NCI-H2196 (cell line): ENCODE measurements around the gene SEC23B.

Experiments
- DNase-seq: peaks from one replicate; lab custom pipeline; 2025; ENCODE audit not compliant: unreplicated experiment; lab: John Stamatoyannopoulos, UW

SEC23B gene

DNA sequence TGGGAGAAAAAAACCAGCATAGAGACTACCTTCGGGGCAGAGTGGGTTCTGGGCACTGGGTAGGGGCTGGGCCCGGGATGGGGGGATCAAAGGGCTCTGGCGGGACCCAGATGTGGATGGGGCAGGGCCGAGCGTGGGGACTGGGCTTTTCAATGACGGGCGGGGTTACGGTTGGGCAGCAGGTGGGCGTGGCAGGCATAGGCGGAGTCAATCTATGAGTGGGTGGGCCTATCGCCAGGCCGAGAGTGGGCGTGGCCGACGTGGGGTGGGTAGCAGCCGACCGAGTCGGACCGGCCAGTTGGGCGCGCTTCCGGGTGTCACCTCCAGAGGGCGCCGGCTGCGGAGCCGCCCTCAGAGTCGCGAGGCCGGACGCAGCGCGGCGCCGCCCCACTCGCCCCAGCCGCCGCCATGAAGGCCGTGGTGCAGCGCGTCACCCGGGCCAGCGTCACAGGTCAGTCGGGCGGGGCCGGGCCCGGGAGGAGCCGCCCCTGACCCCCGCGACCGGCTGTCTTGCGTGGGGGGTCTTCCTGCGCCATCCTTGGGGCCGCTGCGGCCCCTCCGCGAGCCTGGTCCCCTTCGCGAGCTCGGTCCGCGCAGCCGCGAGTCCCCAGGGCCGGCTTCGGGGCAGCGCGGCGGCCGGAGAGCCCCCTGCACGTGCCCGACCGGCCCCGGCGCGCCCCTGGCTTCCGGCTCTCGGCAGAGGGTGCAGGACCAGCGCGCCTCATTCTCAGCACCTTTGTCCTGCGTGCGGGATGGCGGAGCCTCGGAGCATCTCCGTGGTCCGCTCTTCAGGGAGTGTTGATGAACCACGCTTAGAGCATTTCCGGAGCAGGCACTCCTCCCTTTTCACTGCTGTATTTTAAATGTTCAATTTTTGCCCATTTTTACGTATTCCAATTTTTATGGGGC, 80.2 kb downstream of the SEC23B start, which contains the start of gene DTD1:
DTD1 (plus strand) TSS at position 390 of the 909 bp plus-strand sequence; CDS start at position 409, 19 bp downstream.
- peak; percentile 96 for DNase-seq

DNA sequence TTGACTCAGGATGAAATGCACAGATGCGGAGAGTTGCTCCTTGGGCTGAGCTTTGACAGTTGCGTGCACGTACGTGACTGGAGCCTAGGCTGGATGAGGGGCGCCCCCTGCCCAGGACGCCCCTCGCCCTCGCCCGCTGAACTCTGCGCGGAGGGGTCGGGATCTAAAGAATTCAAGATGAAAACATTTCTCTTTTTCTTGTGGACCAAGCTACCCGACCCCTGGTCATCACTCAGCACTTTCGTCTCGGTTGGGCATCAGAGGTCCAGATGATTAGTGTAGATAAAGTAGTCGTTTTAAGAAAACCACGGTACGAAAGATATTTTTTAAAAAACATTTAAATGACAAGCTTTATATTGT, 80.8 kb downstream of the SEC23B start:
- DNase-seq, result no peak

DNA sequence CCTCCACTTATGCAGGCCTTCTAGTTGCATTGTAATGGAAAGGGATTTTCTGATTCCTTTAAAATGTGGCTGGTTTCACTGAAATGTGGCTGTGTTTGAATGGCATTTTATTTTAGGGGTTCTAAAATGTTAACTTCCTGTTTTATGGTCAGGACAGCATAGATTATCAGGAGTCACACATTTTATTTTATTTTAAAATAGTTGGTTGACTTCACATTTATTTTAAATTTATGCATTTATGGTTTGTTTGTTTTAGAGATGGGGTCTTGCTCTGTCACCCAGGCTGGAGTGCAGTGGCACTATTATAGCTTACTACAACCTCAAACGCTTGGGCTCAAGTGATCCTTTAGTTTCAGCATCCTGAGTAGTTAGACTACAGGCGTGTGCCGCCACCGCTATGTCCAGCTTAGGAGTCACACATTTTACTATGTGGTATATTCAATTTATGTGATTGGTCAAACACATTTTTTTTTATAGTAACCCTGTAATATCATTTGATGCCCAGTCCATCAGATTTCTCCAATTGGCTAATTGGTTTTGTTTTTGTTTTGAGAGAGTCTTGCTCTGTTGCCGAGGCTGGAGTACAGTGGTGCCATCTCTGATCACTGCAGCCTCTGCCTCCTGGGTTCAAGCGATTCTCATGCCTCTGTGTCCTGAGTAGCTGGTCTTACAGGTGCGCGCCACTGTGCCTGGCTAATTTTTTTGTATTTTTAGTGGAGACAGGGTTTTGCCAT, 82.4 kb downstream of the SEC23B start:
- DNase-seq, result no peak

GRCh38 chr20:18596270-18596669, 88.5 kb downstream of the SEC23B start:
- no peak for DNase-seq

DNA sequence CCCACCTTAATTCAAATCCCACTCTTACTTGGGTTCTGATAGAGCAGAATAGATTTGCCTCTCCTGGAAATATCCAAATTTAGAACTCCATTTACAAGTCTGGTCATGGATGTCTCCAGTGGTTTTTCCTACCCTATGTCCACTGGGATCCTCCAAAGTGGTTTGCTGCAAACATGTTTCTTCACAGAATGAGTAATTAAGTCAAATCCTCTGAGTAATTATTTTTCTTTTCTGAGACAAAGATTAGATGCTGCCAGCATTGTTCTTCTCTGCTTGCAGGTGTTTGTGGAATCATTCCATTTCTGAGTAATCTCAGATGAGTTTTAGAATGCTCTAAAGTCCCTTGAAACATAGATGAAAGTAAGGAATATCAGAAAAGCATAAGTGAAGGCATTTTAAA, 102.0 kb downstream of the SEC23B start:
- DNase-seq, result no peak
